Astrocyte (in vitro differentiated cells and primary cell): ENCODE results near the gene MOB3B. TPM values are rescaled to one million over a fixed set of nuclear protein-coding genes. Genes with fewer than 3 reads are reported as not detected.
"Not testable (repeated sequence)": the region's sequence is repeated elsewhere in the genome, so short reads cannot be mapped to it uniquely, and the experiment has no call there.

Experiments
- DNase-seq: peaks from one replicate; pipeline ENCODE4 v3.0.0-alpha.2; 2010; ENCODE audit warnings: low read depth
- FAIRE-seq: peaks from 2 replicates; lab custom pipeline; 2011; peaks lifted over from hg19 to GRCh38; lab: Jason Lieb, UNC
- H2AFZ ChIP-seq: 2 replicates; pipeline ENCODE4 v1.6.0; 2012; ENCODE audit warnings: low read depth, low read length, inconsistent platforms
- H3K27ac ChIP-seq: 2 replicates; pipeline ENCODE4 v1.5.1; 2011; ENCODE audit warnings: low read depth, low read length, inconsistent platforms
- H3K27me3 ChIP-seq: 2 replicates; pipeline ENCODE4 v1.6.0; 2011; ENCODE audit warnings: low read length, inconsistent platforms; ENCODE audit not compliant: insufficient read depth
- H3K36me3 ChIP-seq: 2 replicates; pipeline ENCODE4 v1.5.1; 2011; ENCODE audit warnings: low read length, inconsistent platforms; ENCODE audit not compliant: insufficient read depth
- H3K4me1 ChIP-seq: 2 replicates; pipeline ENCODE4 v1.5.1; 2011; ENCODE audit warnings: low read length, inconsistent platforms; ENCODE audit not compliant: insufficient read depth
- H3K4me2 ChIP-seq: 2 replicates; pipeline ENCODE4 v1.6.0; 2012; ENCODE audit warnings: low read length, inconsistent platforms
- H3K4me3 ChIP-seq: 2 replicates; pipeline ENCODE4 v1.5.1; 2011; ENCODE audit warnings: low read depth, mild to moderate bottlenecking, low read length, inconsistent platforms; ENCODE audit not compliant: insufficient read depth
- H3K79me2 ChIP-seq: 2 replicates; pipeline ENCODE4 v1.6.0; 2012; ENCODE audit warnings: mild to moderate bottlenecking, low read length, inconsistent platforms; ENCODE audit not compliant: insufficient read depth
- H3K9ac ChIP-seq: 2 replicates; pipeline ENCODE4 v1.6.0; 2012; ENCODE audit warnings: mild to moderate bottlenecking, low read length, inconsistent platforms
- H3K9me3 ChIP-seq: 2 replicates; pipeline ENCODE4 v1.5.1; 2012; ENCODE audit warnings: low read depth, mild to moderate bottlenecking, low read length, inconsistent platforms; ENCODE audit not compliant: insufficient read depth
- H4K20me1 ChIP-seq: 2 replicates; pipeline ENCODE4 v1.6.0; 2012; ENCODE audit warnings: low read length, inconsistent platforms; ENCODE audit not compliant: insufficient read depth
- H3K27ac Mint-ChIP-seq: one replicate; pipeline ENCODE4 v1.8.0; 2021; ENCODE audit warnings: mild to moderate bottlenecking, mixed read lengths; ENCODE audit not compliant: unreplicated experiment
- H3K27me3 Mint-ChIP-seq: one replicate; pipeline ENCODE4 v1.8.0; 2021; ENCODE audit warnings: low read depth, mixed read lengths; ENCODE audit not compliant: unreplicated experiment
- H3K36me3 Mint-ChIP-seq: one replicate; pipeline ENCODE4 v1.8.0; 2021; ENCODE audit warnings: low read depth, mixed read lengths; ENCODE audit not compliant: unreplicated experiment
- H3K4me1 Mint-ChIP-seq: one replicate; pipeline ENCODE4 v1.8.0; 2021; ENCODE audit warnings: low read depth, mixed read lengths; ENCODE audit not compliant: unreplicated experiment
- H3K4me3 Mint-ChIP-seq: one replicate; pipeline ENCODE4 v1.8.0; 2021; ENCODE audit warnings: mild to moderate bottlenecking, moderate library complexity, mixed read lengths; ENCODE audit not compliant: unreplicated experiment
- H3K9me3 Mint-ChIP-seq: one replicate; pipeline ENCODE4 v1.8.0; 2021; ENCODE audit warnings: mild to moderate bottlenecking, mixed read lengths; ENCODE audit not compliant: unreplicated experiment
- EZH2 ChIP-seq: IDR thresholded peaks from 2 replicates; pipeline ENCODE4 v1.6.1; 2012; ENCODE audit warnings: mild to moderate bottlenecking, low read length, inconsistent platforms; ENCODE audit not compliant: insufficient read depth
- total RNA-seq: library from RNA; stranded (reverse); gene quantifications from 2 replicates; pipeline ENCODE4 v1.2.1, GENCODE V29; 2021
- TF ChIP-seq, protein P1 (sequence below): IDR thresholded peaks from 2 replicates; pipeline ENCODE4 v1.5.1; 2011; ENCODE audit warnings: low read depth, mild to moderate bottlenecking, inconsistent platforms, low read length, moderate library complexity; ENCODE audit not compliant: insufficient read depth

Gene MOB3B
- total RNA-seq, 1 donor from 2014 or later: 3.9 TPM

DNA sequence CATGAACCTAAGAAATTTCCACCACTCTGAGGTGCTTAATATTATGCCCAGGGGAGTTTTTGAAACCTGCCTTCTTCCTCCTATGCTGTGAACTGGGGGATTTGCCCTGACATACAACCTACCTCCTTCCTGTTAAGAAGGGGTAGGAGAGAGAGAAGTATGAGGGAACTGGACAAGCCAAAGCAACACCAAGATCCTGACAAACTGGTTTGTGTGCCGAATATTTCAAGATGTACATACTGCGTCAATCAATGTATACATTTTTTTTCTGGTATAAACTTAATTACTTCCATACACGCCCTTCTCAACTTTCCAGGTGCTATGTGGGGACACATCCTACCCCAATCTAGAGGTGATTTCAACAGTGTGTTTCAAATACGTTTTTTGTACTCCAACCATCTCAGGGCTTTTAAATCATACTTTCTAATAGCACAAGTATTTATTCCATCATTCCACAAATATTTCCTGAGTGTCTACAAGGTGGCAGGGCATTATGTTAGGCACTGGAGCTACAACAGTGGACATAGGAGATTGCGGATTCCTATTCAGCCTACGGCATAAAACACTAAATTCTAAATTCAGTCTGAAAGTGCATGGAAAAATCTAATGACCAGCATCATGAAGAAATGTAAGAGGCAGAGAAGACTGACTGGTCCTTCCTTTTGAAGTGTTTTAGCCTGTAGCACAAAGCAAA is 75.6 kb downstream of the MOB3B start:
- no peak overlapping the region for H3K9ac ChIP-seq
- no peaks in the 10 kb centered on the region for H3K36me3 ChIP-seq
- peaks cover 4% of the 10 kb centered on the region for H3K4me1 ChIP-seq
- TF ChIP-seq, protein P1, sequence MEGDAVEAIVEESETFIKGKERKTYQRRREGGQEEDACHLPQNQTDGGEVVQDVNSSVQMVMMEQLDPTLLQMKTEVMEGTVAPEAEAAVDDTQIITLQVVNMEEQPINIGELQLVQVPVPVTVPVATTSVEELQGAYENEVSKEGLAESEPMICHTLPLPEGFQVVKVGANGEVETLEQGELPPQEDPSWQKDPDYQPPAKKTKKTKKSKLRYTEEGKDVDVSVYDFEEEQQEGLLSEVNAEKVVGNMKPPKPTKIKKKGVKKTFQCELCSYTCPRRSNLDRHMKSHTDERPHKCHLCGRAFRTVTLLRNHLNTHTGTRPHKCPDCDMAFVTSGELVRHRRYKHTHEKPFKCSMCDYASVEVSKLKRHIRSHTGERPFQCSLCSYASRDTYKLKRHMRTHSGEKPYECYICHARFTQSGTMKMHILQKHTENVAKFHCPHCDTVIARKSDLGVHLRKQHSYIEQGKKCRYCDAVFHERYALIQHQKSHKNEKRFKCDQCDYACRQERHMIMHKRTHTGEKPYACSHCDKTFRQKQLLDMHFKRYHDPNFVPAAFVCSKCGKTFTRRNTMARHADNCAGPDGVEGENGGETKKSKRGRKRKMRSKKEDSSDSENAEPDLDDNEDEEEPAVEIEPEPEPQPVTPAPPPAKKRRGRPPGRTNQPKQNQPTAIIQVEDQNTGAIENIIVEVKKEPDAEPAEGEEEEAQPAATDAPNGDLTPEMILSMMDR: no peak
- no peak for TF ChIP-seq EZH2
- H3K27me3 ChIP-seq: no peaks in the 10 kb centered on the region
- peaks cover 15% of the 10 kb centered on the region for H3K4me1 Mint-ChIP-seq
- no peak overlapping the region for H2AFZ ChIP-seq
- H3K27me3 Mint-ChIP-seq: no peaks in the 10 kb centered on the region
- H3K9me3 Mint-ChIP-seq: no peaks in the 10 kb centered on the region
- DNase-seq (no peak), FAIRE-seq (no peak)
- peak overlapping the region; percentile 25 for H3K4me2 ChIP-seq
- no peaks in the 10 kb centered on the region for H3K79me2 ChIP-seq
- no peak overlapping the region for H3K4me3 ChIP-seq
- H3K36me3 Mint-ChIP-seq: no peaks in the 10 kb centered on the region
- no peak overlapping the region for H3K27ac ChIP-seq
- no peak overlapping the region for H3K27ac Mint-ChIP-seq
- no peak overlapping the region for H3K4me3 Mint-ChIP-seq
- no peaks in the 10 kb centered on the region for H3K9me3 ChIP-seq
- no peaks in the 10 kb centered on the region for H4K20me1 ChIP-seq

DNA sequence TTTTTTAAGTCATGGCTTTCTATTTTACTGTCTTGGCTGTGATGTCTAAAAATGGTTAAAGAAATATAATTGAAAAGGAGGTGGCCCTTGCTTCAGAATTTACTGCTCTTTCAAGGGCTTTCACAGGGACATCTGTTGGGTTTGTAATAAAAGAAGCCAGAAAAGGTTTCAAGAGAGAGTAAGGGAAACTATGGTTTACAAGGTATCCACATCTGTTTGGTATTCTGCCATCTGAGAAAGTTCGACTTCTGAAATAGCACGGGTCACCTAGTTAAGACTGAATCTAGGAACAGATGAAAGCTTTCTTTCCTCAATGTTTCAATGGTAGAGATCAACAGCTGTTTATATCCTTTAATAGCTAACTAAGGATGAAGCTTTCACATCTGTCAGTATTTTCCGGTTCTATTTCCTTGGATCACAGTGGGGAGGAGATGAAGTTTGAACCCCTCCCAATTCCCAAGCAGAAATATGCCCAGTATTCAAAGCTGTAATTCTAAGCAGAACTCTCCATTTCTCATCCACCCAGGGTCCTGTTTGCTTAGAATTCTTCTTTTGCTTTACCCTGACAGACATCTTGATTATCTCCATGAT is 78.3 kb downstream of the MOB3B start:
- Histone ChIP-seq H3K9me3 (no peaks in the 10 kb centered on the region), H3K27me3 (no peaks in the 10 kb centered on the region), H3K27ac (no peak overlapping the region), H4K20me1 (no peaks in the 10 kb centered on the region), H3K4me1 (peaks cover 4% of the 10 kb centered on the region), H3K9ac (no peak overlapping the region), H3K4me2 (no peak overlapping the region), H3K4me3 (no peak overlapping the region), H3K36me3 (no peaks in the 10 kb centered on the region), H2AFZ (peak overlapping the region; percentile 11), H3K79me2 (no peaks in the 10 kb centered on the region)
- FAIRE-seq: peak; percentile 43
- H3K4me3 Mint-ChIP-seq: no peak overlapping the region
- H3K27me3 Mint-ChIP-seq: no peaks in the 10 kb centered on the region
- no peaks in the 10 kb centered on the region for H3K36me3 Mint-ChIP-seq
- H3K4me1 Mint-ChIP-seq: peaks cover 11% of the 10 kb centered on the region
- H3K9me3 Mint-ChIP-seq: peaks cover 1% of the 10 kb centered on the region
- no peak for DNase-seq
- H3K27ac Mint-ChIP-seq: no peak overlapping the region
- TF ChIP-seq, protein P1: no peak
- TF ChIP-seq EZH2: no peak

DNA sequence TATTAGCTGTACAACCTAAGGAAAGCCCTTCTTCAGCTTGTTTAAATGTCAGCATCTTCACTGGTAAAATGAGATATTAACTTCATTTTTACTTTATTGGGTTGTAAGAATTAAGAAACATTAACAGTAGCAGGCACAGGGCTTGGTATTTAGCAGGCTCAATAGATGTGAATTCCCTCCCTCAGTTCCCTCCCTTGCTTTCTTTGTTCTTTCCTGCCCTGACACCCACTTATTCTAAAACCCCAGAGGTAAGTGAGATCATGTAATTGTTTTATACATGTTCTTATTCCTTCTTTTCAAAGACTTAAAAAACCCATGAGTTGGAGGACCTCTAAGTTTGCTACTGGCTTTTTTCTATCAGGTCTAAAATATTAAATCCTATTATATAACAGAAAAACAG is 78.9 kb downstream of the MOB3B start:
- no peak overlapping the region for H3K4me3 Mint-ChIP-seq
- H2AFZ ChIP-seq: no peak overlapping the region
- H3K9ac ChIP-seq: no peak overlapping the region
- no peaks in the 10 kb centered on the region for H3K79me2 ChIP-seq
- no peak overlapping the region for H3K4me2 ChIP-seq
- peaks cover 1% of the 10 kb centered on the region for H3K9me3 Mint-ChIP-seq
- no peak overlapping the region for H3K27ac ChIP-seq
- H3K4me3 ChIP-seq: no peak overlapping the region
- H3K27me3 ChIP-seq: no peaks in the 10 kb centered on the region
- FAIRE-seq (no peak), DNase-seq (no peak)
- peaks cover 11% of the 10 kb centered on the region for H3K4me1 Mint-ChIP-seq
- H3K36me3 Mint-ChIP-seq: no peaks in the 10 kb centered on the region
- no peaks in the 10 kb centered on the region for H3K9me3 ChIP-seq
- peaks cover 4% of the 10 kb centered on the region for H3K4me1 ChIP-seq
- no peak overlapping the region for H3K27ac Mint-ChIP-seq
- no peak for TF ChIP-seq EZH2
- TF ChIP-seq, protein P1: no peak
- H3K27me3 Mint-ChIP-seq: no peaks in the 10 kb centered on the region
- H4K20me1 ChIP-seq: no peaks in the 10 kb centered on the region
- H3K36me3 ChIP-seq: no peaks in the 10 kb centered on the region

DNA sequence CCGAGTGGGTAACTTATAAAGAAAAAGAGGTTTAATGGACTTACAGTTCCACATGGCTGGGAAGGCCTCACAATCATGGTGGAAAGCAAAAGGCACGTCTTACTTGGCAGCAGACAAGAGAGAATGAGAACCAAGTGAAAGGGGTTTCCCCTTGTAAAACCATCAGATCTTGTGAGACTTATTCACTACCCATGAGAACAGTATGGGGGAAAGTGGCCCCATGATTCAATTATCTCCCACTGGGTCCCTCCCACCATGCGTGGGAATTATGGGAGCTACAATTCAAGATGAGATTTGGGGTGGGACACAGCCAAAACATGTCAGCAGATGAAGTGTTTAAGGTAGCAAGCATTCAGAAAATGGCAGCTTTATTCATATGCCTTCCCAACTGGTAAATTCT is 81.3 kb downstream of the MOB3B start:
- not testable (repeated sequence) for DNase-seq, H3K27ac Mint-ChIP-seq

More for the DNA sequence above, 81.3 kb downstream of the MOB3B start:
- H3K36me3 Mint-ChIP-seq, FAIRE-seq, H3K9ac ChIP-seq, H3K36me3 ChIP-seq, H3K27ac ChIP-seq, H4K20me1 ChIP-seq, H3K4me1 ChIP-seq, H2AFZ ChIP-seq, H3K79me2 ChIP-seq, H3K27me3 ChIP-seq, H3K4me1 Mint-ChIP-seq, H3K9me3 Mint-ChIP-seq, H3K4me2 ChIP-seq, H3K9me3 ChIP-seq, H3K4me3 Mint-ChIP-seq, H3K27me3 Mint-ChIP-seq, H3K4me3 ChIP-seq: not testable (repeated sequence)
